PC-3 (cell line): ENCODE results near the gene HOMEZ. TPM values are rescaled to one million over a fixed set of nuclear protein-coding genes. Genes with fewer than 3 reads are reported as not detected.
A peak's percentile ranks its signal among the peaks of the same experiment; 100 is the strongest.

Source experiments
- ATAC-seq: fragments of 200-7000 bp; cut with Tn5 transposase; 2 replicates; pipeline ENCODE4 v1.9.1; 2020; ENCODE audit warnings: mild to moderate bottlenecking, moderate library complexity
- BruUV-seq: library from RNA; stranded (reverse); fragments of 400-500 nt; replicated peaks from 2 replicates; lab custom pipeline; 2021; lab: Mats Ljungman, UMichigan
- CTCF ChIA-PET: fragments of 300-600 bp; sonication (Branson Sonifier 250); formaldehyde crosslinking; loops from one replicate; lab custom pipeline; 2022; ENCODE audit warnings: antibody characterized with exemption; lab: Charles Lee
- POLR2A ChIA-PET: fragments of 300-600 bp; sonication (Branson Sonifier 250); formaldehyde crosslinking; loops from one replicate; lab custom pipeline; 2022; ENCODE audit warnings: antibody characterized with exemption; ENCODE audit not compliant: unreplicated experiment; lab: Charles Lee
- DNase-seq: peaks from one replicate; pipeline ENCODE4 v3.0.0-alpha.2; 2015
- H2AFZ ChIP-seq: fragments of 300-600 bp; sonication (generic); 2 replicates; pipeline ENCODE4 v1.6.0; 2016; ENCODE audit warnings: antibody characterized with exemption, low read length
- H3F3A ChIP-seq: fragments of 300-600 bp; sonication (generic); one replicate; pipeline ENCODE4 v1.6.0; 2017; ENCODE audit warnings: antibody characterized with exemption, low read length, control low read depth, mild to moderate bottlenecking; ENCODE audit not compliant: unreplicated experiment
- H3K27ac ChIP-seq: fragments of 300-600 bp; sonication (generic); 2 replicates; pipeline ENCODE4 v1.5.1; 2016; ENCODE audit warnings: mild to moderate bottlenecking, low read length
- H3K27me3 ChIP-seq: fragments of 300-600 bp; sonication (generic); 2 replicates; pipeline ENCODE4 v1.6.1; 2016; ENCODE audit warnings: low read length, mixed read lengths
- H3K36me3 ChIP-seq: fragments of 300-600 bp; sonication (generic); 2 replicates; pipeline ENCODE4 v1.6.1; 2016; ENCODE audit warnings: low read depth, mixed run types, low read length, mixed read lengths
- H3K4me1 ChIP-seq: fragments of 300-600 bp; sonication (generic); 2 replicates; pipeline ENCODE4 v1.5.1; 2016; ENCODE audit warnings: low read length; ENCODE audit not compliant: insufficient read depth
- H3K4me2 ChIP-seq: fragments of 300-600 bp; sonication (generic); 2 replicates; pipeline ENCODE4 v1.6.0; 2016; ENCODE audit warnings: low read length
- H3K4me3 ChIP-seq: fragments of 300-600 bp; sonication (generic); 2 replicates; pipeline ENCODE4 v1.5.1; 2016; ENCODE audit warnings: mild to moderate bottlenecking, low read length, mixed read lengths
- H3K79me2 ChIP-seq: fragments of 300-600 bp; sonication (generic); 2 replicates; pipeline ENCODE4 v1.6.1; 2017; ENCODE audit warnings: low read length, mixed read lengths
- H3K9ac ChIP-seq: fragments of 300-600 bp; sonication (generic); 2 replicates; pipeline ENCODE4 v1.6.0; 2016; ENCODE audit warnings: mild to moderate bottlenecking, low read length
- H3K9me2 ChIP-seq: fragments of 300-600 bp; sonication (generic); replicated peaks from 2 replicates; pipeline ENCODE4 v1.6.1; 2016; ENCODE audit warnings: mixed run types, low read length, mixed read lengths
- H3K9me3 ChIP-seq: fragments of 300-600 bp; sonication (generic); 2 replicates; pipeline ENCODE4 v1.6.1; 2016; ENCODE audit warnings: low read length, mixed read lengths
- H4K20me1 ChIP-seq: fragments of 300-600 bp; sonication (generic); 2 replicates; pipeline ENCODE4 v1.6.1; 2016; ENCODE audit warnings: low read length, mixed read lengths
- CTCF ChIP-seq: fragments of 300-600 bp; sonication (generic); conservative IDR thresholded peaks from 2 replicates; pipeline ENCODE4 v1.5.1; 2017; ENCODE audit warnings: antibody characterized with exemption, low read depth, mild to moderate bottlenecking, low read length
- EZH2 ChIP-seq: fragments of 300-600 bp; sonication (generic); IDR thresholded peaks from one replicate; pipeline ENCODE4 v1.6.1; 2017; ENCODE audit warnings: antibody characterized with exemption, mild to moderate bottlenecking, low read length; ENCODE audit not compliant: unreplicated experiment
- EZH2phosphoT487 ChIP-seq: fragments of 300-600 bp; sonication (generic); IDR thresholded peaks from 2 replicates; pipeline ENCODE4 v1.6.1; 2018; ENCODE audit warnings: mild to moderate bottlenecking, antibody characterized with exemption, low read length, borderline replicate concordance
- intact Hi-C: fragments of 100-400 bp; cut with micrococcal nuclease; formaldehyde crosslinking; loops from 2 replicates; pipeline ENCODE4 v1.9.0; 2023
- total RNA-seq: library from RNA; depleted of rRNA; stranded (reverse); fragments of >200 nt; gene quantifications from 2 replicates; pipeline ENCODE4 v1.2.3, GENCODE V29; 2014

Gene HOMEZ
- total RNA-seq, 1 experiment from 2014 or later = 7.7 TPM

GRCh38 chr14:23316300-23316699, 30.4 kb upstream of the HOMEZ start:
- Histone ChIP-seq H3K27me3 (no peaks in the 10 kb centered on the region), H3K4me2 (no peak overlapping the region), H3K27ac (no peak overlapping the region), H3K4me3 (no peak overlapping the region), H3K9ac (no peak overlapping the region), H3K36me3 (peaks cover 12% of the 10 kb centered on the region), H3K9me2 (no peaks in the 10 kb centered on the region), H4K20me1 (no peaks in the 10 kb centered on the region), H3F3A (no peaks in the 10 kb centered on the region), H2AFZ (no peak overlapping the region), H3K79me2 (0 out of 2 replicates have a peak, but pooled peaks cover under 1% of the 10 kb centered on the region), H3K4me1 (peaks cover 8% of the 10 kb centered on the region), H3K9me3 (no peaks in the 10 kb centered on the region)
- no TSS peak for BruUV-seq
- DNase-seq (no peak), ATAC-seq (no peak)
- POLR2A ChIA-PET = no interaction called here
- intact Hi-C loops = no loop called here
- CTCF ChIA-PET = no interaction called here
- no peak for TF ChIP-seq CTCF
- TF ChIP-seq EZH2phosphoT487 = no peak
- TF ChIP-seq EZH2 = no peak

- H3K9ac ChIP-seq = no peak overlapping the region
- H2AFZ ChIP-seq = no peak overlapping the region
- ATAC-seq (no peak), DNase-seq (no peak)
- H3K4me1 ChIP-seq = peaks cover 24% of the 10 kb centered on the region
- BruUV-seq = no TSS peak
- no peaks in the 10 kb centered on the region for H3K27me3 ChIP-seq
- no peak overlapping the region for H3K4me2 ChIP-seq
- no peaks in the 10 kb centered on the region for H3K9me3 ChIP-seq
- H3K27ac ChIP-seq = no peak overlapping the region
- H3K4me3 ChIP-seq = no peak overlapping the region
- H3K9me2 ChIP-seq = no peaks in the 10 kb centered on the region
- intact Hi-C loops = no loop called here
- CTCF ChIA-PET = no interaction called here
- TF ChIP-seq EZH2 (no peak), CTCF (no peak), EZH2phosphoT487 (no peak)
- no peaks in the 10 kb centered on the region for H3F3A ChIP-seq
- POLR2A ChIA-PET = no interaction called here
- peaks cover 47% of the 10 kb centered on the region for H3K79me2 ChIP-seq
- peaks cover 10% of the 10 kb centered on the region; the same call in 1 of the 2 replicates for H3K36me3 ChIP-seq
- H4K20me1 ChIP-seq = no peaks in the 10 kb centered on the region
Observed at GRCh38 chr14:23310546-23310945, 24.6 kb upstream of the HOMEZ start.

- no peak overlapping the region for H3K27ac ChIP-seq
Observed at GRCh38 chr14:23308721-23309445, 23.0 kb upstream of the HOMEZ start.

More at GRCh38 chr14:23308721-23309445, 23.0 kb upstream of the HOMEZ start:
- ChIA-PET POLR2A (no interaction called here), CTCF (interaction anchor here (0.6 kb wide), 1 partner anchor 10 kb away, joined by 3 read pairs; no protein-coding TSS in a partner anchor)
- ATAC-seq (no peak), DNase-seq (no peak)
- intact Hi-C loops = loop anchor here (5.0 to 10.0 kb wide), 3 partner anchors 158 to 544 kb away; partner anchors contain the start of genes NGDN and OXA1L
- Histone ChIP-seq H3K4me1 (peaks cover 24% of the 10 kb centered on the region), H3K4me3 (peak overlapping the region; percentile 86; the same call in 1 of the 2 replicates), H3K4me2 (peak overlapping the region; percentile 88), H3K9me2 (no peaks in the 10 kb centered on the region), H2AFZ (no peak overlapping the region), H3K9ac (no peak overlapping the region), H3K79me2 (peaks cover 47% of the 10 kb centered on the region), H3K36me3 (peaks cover 10% of the 10 kb centered on the region; the same call in 1 of the 2 replicates), H3K27me3 (no peaks in the 10 kb centered on the region), H3K9me3 (no peaks in the 10 kb centered on the region), H3F3A (no peaks in the 10 kb centered on the region), H4K20me1 (no peaks in the 10 kb centered on the region)
- BruUV-seq = no TSS peak
- TF ChIP-seq EZH2 (no peak), EZH2phosphoT487 (no peak), CTCF (no peak)
